Peyer's patch (tissue), 4 donors: Measurements from ENCODE around the gene PRR5.
"Not testable (repeated sequence)": the region's sequence is repeated elsewhere in the genome, so short reads cannot be mapped to it uniquely, and the experiment has no call there.

ENCODE experiments used
- POLR2A ChIP-seq, 2 donors: fragments of 450-650 bp; IDR thresholded peaks; one replicate each; pipeline ENCODE4 v1.5.1; 2017; ENCODE audit warnings: antibody characterized with exemption in 2 of 2, mild to moderate bottlenecking in 2 of 2, moderate library complexity in 2 of 2
- TF ChIP-seq, protein P1 (sequence below), 6 experiments: fragments of 450-650 bp in 4 of 6; fragments of 200-600 bp in 2 of 6; sonication (generic) in 1 of 6; IDR thresholded peaks; one replicate each; pipeline ENCODE4 v1.5.1; 2017 to 2019; ENCODE audit warnings: antibody characterized with exemption in 6 of 6, mild to moderate bottlenecking in 3 of 6, moderate library complexity in 1 of 6

DNA sequence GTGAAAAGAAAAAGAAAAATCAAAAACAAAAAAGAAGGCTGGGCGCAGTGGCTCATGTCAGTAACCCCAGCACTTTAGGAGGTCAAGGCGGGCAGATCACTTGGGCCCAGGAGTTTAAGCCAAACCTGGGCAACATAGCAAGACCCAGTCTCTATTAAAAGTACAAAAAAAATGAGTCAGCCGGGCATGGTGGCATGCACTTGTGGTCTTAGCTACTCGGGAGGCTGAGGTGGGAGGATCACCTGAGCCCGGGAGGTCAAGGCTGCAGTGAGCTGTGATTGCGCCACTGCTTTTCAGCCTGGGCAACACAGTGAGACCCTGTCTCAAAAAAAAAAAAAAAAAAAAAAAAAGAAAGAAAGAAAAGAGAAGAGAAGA is 26.0 kb upstream of the PRR5 start:
- TF ChIP-seq, protein P1, sequence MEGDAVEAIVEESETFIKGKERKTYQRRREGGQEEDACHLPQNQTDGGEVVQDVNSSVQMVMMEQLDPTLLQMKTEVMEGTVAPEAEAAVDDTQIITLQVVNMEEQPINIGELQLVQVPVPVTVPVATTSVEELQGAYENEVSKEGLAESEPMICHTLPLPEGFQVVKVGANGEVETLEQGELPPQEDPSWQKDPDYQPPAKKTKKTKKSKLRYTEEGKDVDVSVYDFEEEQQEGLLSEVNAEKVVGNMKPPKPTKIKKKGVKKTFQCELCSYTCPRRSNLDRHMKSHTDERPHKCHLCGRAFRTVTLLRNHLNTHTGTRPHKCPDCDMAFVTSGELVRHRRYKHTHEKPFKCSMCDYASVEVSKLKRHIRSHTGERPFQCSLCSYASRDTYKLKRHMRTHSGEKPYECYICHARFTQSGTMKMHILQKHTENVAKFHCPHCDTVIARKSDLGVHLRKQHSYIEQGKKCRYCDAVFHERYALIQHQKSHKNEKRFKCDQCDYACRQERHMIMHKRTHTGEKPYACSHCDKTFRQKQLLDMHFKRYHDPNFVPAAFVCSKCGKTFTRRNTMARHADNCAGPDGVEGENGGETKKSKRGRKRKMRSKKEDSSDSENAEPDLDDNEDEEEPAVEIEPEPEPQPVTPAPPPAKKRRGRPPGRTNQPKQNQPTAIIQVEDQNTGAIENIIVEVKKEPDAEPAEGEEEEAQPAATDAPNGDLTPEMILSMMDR (IDR thresholded peaks at IDR 0.05) = not testable (repeated sequence)
- not testable (repeated sequence) for TF ChIP-seq POLR2A (IDR thresholded peaks at IDR 0.05)
